Psoas muscle (tissue), 8 donors: ENCODE measurements around the gene STAU1. TPM values are rescaled to one million over a fixed set of nuclear protein-coding genes. Genes with fewer than 3 reads are reported as not detected.

Experiments used
- ATAC-seq, 4 donors: fragments of 200-7000 bp; cut with Tn5 transposase; one replicate each; pipeline ENCODE4 v1.9.1; 2020; ENCODE audit warnings: moderate library complexity in 3 of 4, mild to moderate bottlenecking in 2 of 4
- DNase-seq, 2 donors: peaks; one replicate each; pipeline ENCODE4 v3.0.0-alpha.2; 2020
- H3K27ac ChIP-seq: fragments of 200-600 bp; one replicate; pipeline ENCODE4 v1.8.0; 2022
- H3K27me3 ChIP-seq, 3 donors: fragments of 200-600 bp in 1 of 3; one replicate each; pipeline versions ENCODE4 v1.6.1 to v1.8.0; 2013 to 2022; ENCODE audit warnings: low read length in 2 of 3, mild to moderate bottlenecking in 2 of 3, moderate library complexity in 1 of 3; ENCODE audit not compliant: insufficient read depth in 3 of 3
- H3K36me3 ChIP-seq, 2 donors: fragments of 200-600 bp in 1 of 2; one replicate each; pipeline versions ENCODE4 v1.6.1 to v1.8.0; 2013 to 2022; ENCODE audit warnings: low read depth in 1 of 2, mild to moderate bottlenecking in 1 of 2, moderate library complexity in 1 of 2; ENCODE audit not compliant: insufficient read depth in 1 of 2
- H3K4me1 ChIP-seq: fragments of 200-600 bp; one replicate; pipeline ENCODE4 v1.8.0; 2022
- H3K4me3 ChIP-seq: fragments of 200-600 bp; one replicate; pipeline ENCODE4 v1.8.0; 2022; ENCODE audit warnings: mild to moderate bottlenecking
- H3K9me3 ChIP-seq: fragments of 200-600 bp; one replicate; pipeline ENCODE4 v1.8.0; 2022
- CTCF ChIP-seq: fragments of 200-600 bp; IDR thresholded peaks from one replicate; pipeline ENCODE4 v1.8.0; 2022; ENCODE audit warnings: antibody characterized with exemption
- WGBS, 3 donors: extraction: QIAGEN DNeasy Blood & Tissue Kit; methylation state at CpG; one replicate each; pipeline versions ENCODE4 v1.1.6 to v1.1.7; 2013; 5-methylcytosine and 5-hydroxymethylcytosine counted together
- intact Hi-C, 2 donors: fragments of 100-400 bp; cut with DNase I; formaldehyde crosslinking; loops; one replicate each; pipeline versions ENCODE4 v1.11.0 to v1.14.2; 2022
- polyA plus RNA-seq, 3 donors: library from polyadenylated mRNA; stranded (reverse); fragments of 200-250 nt; gene quantifications; one replicate each; pipeline ENCODE4 v1.2.3, GENCODE V29; 2013
- total RNA-seq, 4 donors: library from RNA; stranded (reverse); fragmentation: NEBNext Ultra II Directional in 2 of 4; extraction: Animal tissue kit (Norgen Biotek cat#: 25700) in 2 of 4; gene quantifications; one replicate each; pipeline versions ENCODE4 v1.2.1 to v1.2.4, GENCODE V29; 2021 to 2023
- donor health status: healthy with polysubstance abuse.
- donor health status: DM: no; HTN: no; CAD: no; lungs with moderate emphysema.
- donor health status: Bipolar disorder and iron deficiency.
- donor health status: healthy.
- donor health status: DM: yes; HTN: yes; CAD: no.
- donor health status: DM: no; HTN: no; CAD: no.
- donor health status: DM: no; HTN: no; CAD: no.
- donor health status: DM: yes; HTN: yes; CAD: no.

Gene STAU1
- total and polyA plus RNA-seq, 7 donors: 30.2 to 85.2 (median 58.8) TPM

GRCh38 chr20:49122920-49123319 lies 65.2 kb downstream of the STAU1 start:
- no peak for ATAC-seq

DNA sequence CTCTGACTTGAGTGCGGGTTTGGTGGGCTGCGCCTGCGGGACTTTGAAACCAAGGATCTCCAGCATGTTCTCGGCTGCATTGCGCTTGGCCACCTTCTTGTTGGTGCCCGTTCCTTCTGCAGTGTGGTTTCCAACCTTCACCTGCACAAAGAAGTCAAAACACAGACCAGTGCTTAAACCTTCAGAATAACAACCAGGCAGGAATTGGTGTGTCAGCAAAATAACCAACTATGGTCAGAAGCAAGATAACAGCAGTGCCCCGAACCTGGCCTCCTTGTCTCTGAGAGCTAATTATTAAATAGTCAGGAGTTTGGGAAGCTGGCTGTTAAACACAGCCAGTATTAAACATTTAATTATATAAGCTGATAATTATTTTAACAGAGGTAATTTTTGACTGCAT lies 68.1 kb downstream of the STAU1 start:
- no peak overlapping the region for H3K4me3 ChIP-seq
- H3K9me3 ChIP-seq: no peaks in the 10 kb centered on the region
- no peaks in the 10 kb centered on the region for H3K27me3 ChIP-seq
- no peak overlapping the region for H3K27ac ChIP-seq
- TF ChIP-seq CTCF: no peak
- 95 to 98% (median 96%) methylated on average over 7 of the region's 7 CpGs for WGBS, 3 donors
- intact Hi-C loops: no loop called here
- peaks cover 21 to 99% of the 10 kb centered on the region in 2 donors for H3K36me3 ChIP-seq
- H3K4me1 ChIP-seq: no peaks in the 10 kb centered on the region
- DNase-seq (no peak), ATAC-seq (no peak)

More at GRCh38 chr20:49122920-49123319, 65.2 kb downstream of the STAU1 start:
- Histone ChIP-seq H3K9me3 (no peaks in the 10 kb centered on the region), H3K27me3 (no peaks in the 10 kb centered on the region), H3K4me3 (no peak overlapping the region), H3K36me3 (peaks cover 13 to 80% of the 10 kb centered on the region in 2 donors), H3K4me1 (no peaks in the 10 kb centered on the region), H3K27ac (no peak overlapping the region)
- no peak for DNase-seq
- 79 to 88% (median 85%) methylated on average over 12 to 13 of the region's 13 CpGs for WGBS, 3 donors
- intact Hi-C loops: no loop called here
- TF ChIP-seq CTCF: no peak

DNA sequence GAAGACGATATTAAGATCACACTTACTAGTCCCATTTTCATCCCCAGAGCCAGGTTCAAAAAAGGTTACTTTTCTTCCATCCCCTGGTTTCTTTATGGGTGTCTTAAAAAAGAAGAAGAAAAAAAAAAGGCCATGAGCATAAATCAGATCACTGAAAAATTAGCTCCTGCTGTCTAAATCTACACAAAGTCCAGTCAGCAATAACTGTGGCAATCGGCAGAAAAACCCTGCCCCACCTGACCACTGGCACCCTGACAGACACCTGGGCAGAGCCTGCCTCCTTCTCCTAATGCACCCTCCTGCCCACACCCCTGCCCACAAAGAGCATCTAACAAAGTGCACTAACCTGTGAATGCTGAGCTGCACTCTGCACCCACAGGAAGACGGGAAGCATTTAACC lies 69.8 kb downstream of the STAU1 start:
- ATAC-seq (no peak), DNase-seq (no peak)
- WGBS, 3 donors: 82 to 90% (median 84%) methylated on average over 3 of the region's 3 CpGs
- TF ChIP-seq CTCF: no peak
- no peaks in the 10 kb centered on the region for H3K9me3 ChIP-seq
- no peaks in the 10 kb centered on the region for H3K27me3 ChIP-seq
- no peak overlapping the region for H3K27ac ChIP-seq
- H3K36me3 ChIP-seq: peaks cover 24 to 100% of the 10 kb centered on the region in 2 donors
- intact Hi-C loops: no loop called here
- H3K4me1 ChIP-seq: no peaks in the 10 kb centered on the region
- no peak overlapping the region for H3K4me3 ChIP-seq

- no peaks in the 10 kb centered on the region for H3K9me3 ChIP-seq
- 79 to 90% (median 84%) methylated on average over 7 of the region's 7 CpGs for WGBS, 3 donors
- intact Hi-C loops: no loop called here
- TF ChIP-seq CTCF: no peak
- peaks cover 24 to 88% of the 10 kb centered on the region in 2 donors for H3K36me3 ChIP-seq
- H3K4me1 ChIP-seq: no peaks in the 10 kb centered on the region
- no peak overlapping the region for H3K4me3 ChIP-seq
- DNase-seq (no peak), ATAC-seq (no peak)
- H3K27ac ChIP-seq: no peak overlapping the region
- no peaks in the 10 kb centered on the region for H3K27me3 ChIP-seq
Observed at GRCh38 chr20:49115564-49115963, 72.6 kb downstream of the STAU1 start.

DNA sequence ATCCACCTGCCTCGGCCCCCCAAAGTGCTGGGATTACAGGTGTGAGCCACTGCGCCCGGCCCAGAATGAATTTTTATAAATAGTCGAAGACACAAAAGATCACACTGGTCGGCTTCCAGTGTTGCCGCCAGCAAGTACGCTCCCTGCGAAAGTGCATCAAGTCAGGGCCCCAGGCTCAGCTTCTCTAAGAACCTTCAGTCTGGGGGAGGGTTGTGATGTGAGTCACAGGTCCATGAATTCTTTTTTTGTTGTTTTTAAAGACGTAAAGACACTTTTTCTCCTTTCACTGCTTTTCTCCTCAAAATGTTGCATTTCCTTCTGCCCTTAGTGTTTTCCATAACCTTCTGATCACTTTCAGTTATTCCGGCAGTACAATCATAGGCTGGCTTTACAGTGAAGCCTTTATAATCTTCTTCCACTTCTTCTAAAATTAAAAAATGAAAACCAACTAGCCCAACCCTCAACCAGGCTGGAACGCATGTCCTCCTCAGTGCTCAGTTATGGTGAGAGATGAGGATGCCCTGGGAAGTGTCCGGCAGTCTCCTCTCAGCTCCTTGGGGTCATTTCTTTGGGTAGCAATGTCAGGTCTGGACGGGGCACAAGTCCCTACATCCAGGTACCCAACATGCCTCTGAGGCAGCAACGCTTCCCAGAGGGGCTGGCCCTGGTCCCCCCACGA lies 75.4 kb downstream of the STAU1 start:
- no peak for DNase-seq
- 90 to 94% (median 91%) methylated on average over 15 of the region's 15 CpGs for WGBS, 3 donors
- Histone ChIP-seq H3K9me3 (no peaks in the 10 kb centered on the region), H3K4me1 (no peaks in the 10 kb centered on the region), H3K36me3 (peaks cover 15 to 65% of the 10 kb centered on the region in 2 donors), H3K27ac (no peak overlapping the region), H3K27me3 (no peaks in the 10 kb centered on the region), H3K4me3 (no peak overlapping the region)
- intact Hi-C loops: no loop called here
- no peak for ATAC-seq
- no peak for TF ChIP-seq CTCF
